GM23338 (cell line): ENCODE data around the gene PANX3. TPM values are rescaled to one million over a fixed set of nuclear protein-coding genes. Genes with fewer than 3 reads are reported as not detected.

Source experiments
- ATAC-seq: fragments of 200-7000 bp; cut with Tn5 transposase; 3 replicates; pipeline ENCODE4 v1.9.1; 2020
- DNase-seq: peaks from one replicate; pipeline ENCODE4 v3.0.0-alpha.2; 2015; ENCODE audit warnings: low spot score
- H2AFZ ChIP-seq: fragments of 200-600 bp; sonication (generic); 2 replicates; pipeline ENCODE4 v1.8.0; 2016; ENCODE audit warnings: antibody characterized with exemption, mild to moderate bottlenecking, moderate library complexity
- H3F3A ChIP-seq: fragments of 200-600 bp; sonication (generic); replicated peaks from 2 replicates; pipeline ENCODE4 v1.8.0; 2017; ENCODE audit warnings: antibody characterized with exemption, mixed run types, low read depth
- H3K27ac ChIP-seq: fragments of 200-600 bp; sonication (generic); 2 replicates; pipeline ENCODE4 v1.6.1; 2016; ENCODE audit warnings: low read depth
- H3K27me3 ChIP-seq: fragments of 200-600 bp; sonication (generic); 2 replicates; pipeline ENCODE4 v1.8.0; 2016; ENCODE audit warnings: mild to moderate bottlenecking, mixed run types, moderate library complexity; ENCODE audit not compliant: insufficient read depth
- H3K36me3 ChIP-seq: fragments of 200-600 bp; sonication (generic); 2 replicates; pipeline ENCODE4 v1.8.0; 2016; ENCODE audit warnings: mild to moderate bottlenecking; ENCODE audit not compliant: insufficient read depth
- H3K4me1 ChIP-seq: fragments of 200-600 bp; sonication (generic); 2 replicates; pipeline ENCODE4 v1.8.0; 2016; ENCODE audit warnings: mild to moderate bottlenecking, moderate library complexity; ENCODE audit not compliant: insufficient read depth
- H3K4me2 ChIP-seq: fragments of 200-600 bp; sonication (generic); 2 replicates; pipeline ENCODE4 v1.7.1; 2017; ENCODE audit warnings: mixed run types
- H3K4me3 ChIP-seq: fragments of 200-600 bp; sonication (generic); 2 replicates; pipeline ENCODE4 v1.6.1; 2016; ENCODE audit warnings: mixed run types
- H3K79me2 ChIP-seq: fragments of 200-600 bp; sonication (generic); replicated peaks from 2 replicates; pipeline ENCODE4 v1.8.0; 2017; ENCODE audit warnings: mild to moderate bottlenecking; ENCODE audit not compliant: insufficient read depth
- H3K9me2 ChIP-seq: fragments of 200-600 bp; sonication (generic); 2 replicates; pipeline ENCODE4 v1.8.0; 2017; ENCODE audit not compliant: insufficient read depth
- H4K20me1 ChIP-seq: fragments of 200-600 bp; sonication (generic); replicated peaks from 2 replicates; pipeline ENCODE4 v1.8.0; 2017; ENCODE audit warnings: mild to moderate bottlenecking; ENCODE audit not compliant: insufficient read depth
- H3K27ac Mint-ChIP-seq: 2 replicates; pipeline ENCODE4 v1.8.0; 2020; ENCODE audit warnings: inconsistent platforms, mild to moderate bottlenecking, moderate library complexity, mixed read lengths
- H3K27me3 Mint-ChIP-seq: 3 replicates; pipeline ENCODE4 v1.8.0; 2022; ENCODE audit warnings: low read depth, mild to moderate bottlenecking, moderate library complexity, mixed read lengths, inconsistent platforms; ENCODE audit not compliant: insufficient read depth, poor library complexity
- H3K36me3 Mint-ChIP-seq: 3 replicates; pipeline ENCODE4 v1.8.0; 2021; ENCODE audit warnings: low read depth, mild to moderate bottlenecking, inconsistent platforms, moderate library complexity, mixed read lengths
- H3K4me1 Mint-ChIP-seq: 3 replicates; pipeline ENCODE4 v1.8.0; 2020; ENCODE audit warnings: mild to moderate bottlenecking, inconsistent platforms, mixed read lengths
- H3K4me3 Mint-ChIP-seq: 3 replicates; pipeline ENCODE4 v1.8.0; 2021; ENCODE audit warnings: moderate library complexity, mild to moderate bottlenecking, inconsistent platforms, mixed read lengths
- H3K9me3 Mint-ChIP-seq: 3 replicates; pipeline ENCODE4 v1.8.0; 2020; ENCODE audit warnings: moderate library complexity, mild to moderate bottlenecking, inconsistent platforms, mixed read lengths
- EZH2 ChIP-seq: fragments of 200-600 bp; sonication (generic); IDR thresholded peaks from one replicate; pipeline ENCODE4 v1.8.0; 2017; ENCODE audit warnings: antibody characterized with exemption, mild to moderate bottlenecking, low read depth; ENCODE audit not compliant: unreplicated experiment
- JUNB ChIP-seq: IDR thresholded peaks from one replicate; pipeline ENCODE4 v1.6.1; 2016; ENCODE audit warnings: antibody characterized with exemption; ENCODE audit not compliant: unreplicated experiment
- NANOG ChIP-seq: IDR thresholded peaks from 2 replicates; pipeline ENCODE4 v1.6.1; 2016; ENCODE audit warnings: antibody characterized with exemption, borderline replicate concordance
- POLR2AphosphoS5 ChIP-seq: IDR thresholded peaks from 2 replicates; pipeline ENCODE4 v1.6.1; 2016; ENCODE audit warnings: antibody characterized with exemption, low read depth
- STAT1 ChIP-seq: IDR thresholded peaks from one replicate; pipeline ENCODE4 v1.6.1; 2016; ENCODE audit warnings: antibody characterized with exemption; ENCODE audit not compliant: unreplicated experiment
- ZNF331 ChIP-seq: fragments of 250-450 bp; sonication (Bioruptor Pico); IDR thresholded peaks from 2 replicates; pipeline ENCODE4 v1.5.0; 2020; ENCODE audit warnings: low read depth, mild to moderate bottlenecking, moderate library complexity
- polyA plus RNA-seq: library from polyadenylated mRNA; unstranded; fragments of >200 nt; fragmentation: Nextera tagmentation; extraction: Ambion mirVana; gene quantifications from 2 replicates; pipeline ENCODE4 v1.2.1, GENCODE V29; 2016
- total RNA-seq: library from RNA; depleted of rRNA; stranded (reverse); fragments of >200 nt; shearing (Covaris generic); gene quantifications from 2 replicates; pipeline ENCODE4 v1.2.3, GENCODE V29; 2014
- TF ChIP-seq, protein P1 (sequence below): fragments of 250-450 bp; sonication (Bioruptor Pico); IDR thresholded peaks from 2 replicates; pipeline ENCODE4 v1.5.0; 2020; ENCODE audit warnings: mild to moderate bottlenecking, moderate library complexity
- TF ChIP-seq, protein P2 (sequence below), 2 experiments: fragments of 200-600 bp in 1 of 2; sonication (generic) in 1 of 2; conservative IDR thresholded peaks; 2 replicates each; pipeline versions ENCODE4 v1.5.1 to v1.6.1; 2016 to 2017; ENCODE audit warnings: antibody characterized with exemption in 2 of 2, low read depth in 2 of 2, mild to moderate bottlenecking in 2 of 2, moderate library complexity in 1 of 2
- TF ChIP-seq, protein P3 (sequence below): IDR thresholded peaks from 2 replicates; pipeline ENCODE4 v1.6.1; 2016; ENCODE audit warnings: antibody characterized with exemption

The PANX3 gene
- total and polyA plus RNA-seq, 2 experiments from 2014 or later = not detected

DNA sequence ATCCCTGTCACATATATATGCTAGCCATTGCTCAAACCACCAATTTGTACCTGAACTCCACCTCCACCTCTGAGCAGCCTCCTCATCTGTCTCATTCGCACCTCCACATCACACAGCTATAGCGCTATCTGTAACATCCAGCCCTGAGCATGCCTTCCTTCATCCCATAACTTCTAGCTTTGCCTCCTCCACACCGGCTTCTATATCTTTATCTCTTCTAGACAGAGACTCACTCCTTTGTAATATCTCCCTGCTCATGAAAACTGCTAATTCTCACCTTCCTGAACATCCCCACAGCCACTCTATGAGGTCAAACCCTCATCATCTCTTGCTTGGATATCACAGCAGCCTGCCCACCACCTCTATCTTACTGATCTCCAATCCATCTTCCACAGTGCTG is 56.4 kb downstream of the PANX3 start:
- ATAC-seq = no peak
- DNase-seq = no peak
- H3K9me2 ChIP-seq = no peaks in the 10 kb centered on the region
- peaks cover 3% of the 10 kb centered on the region; the same call in 1 of the 3 replicates for H3K9me3 Mint-ChIP-seq
- no peak overlapping the region for H2AFZ ChIP-seq
- H3K27ac ChIP-seq = no peak overlapping the region
- peaks cover 1% of the 10 kb centered on the region; the same call in 1 of the 2 replicates for H3K4me1 ChIP-seq
- peaks cover 58% of the 10 kb centered on the region for H3K27me3 ChIP-seq
- no peak overlapping the region for H3K4me2 ChIP-seq
- H3K27me3 Mint-ChIP-seq = peaks cover 8% of the 10 kb centered on the region
- H3F3A ChIP-seq = no peaks in the 10 kb centered on the region
- H3K79me2 ChIP-seq = no peaks in the 10 kb centered on the region
- H3K36me3 Mint-ChIP-seq = no peaks in the 10 kb centered on the region; the same call in 2 of the 3 replicates
- TF ChIP-seq POLR2AphosphoS5 = no peak
- TF ChIP-seq EZH2 = no peak
- no peak for TF ChIP-seq NANOG
- TF ChIP-seq STAT1 = no peak
- TF ChIP-seq, protein P1, sequence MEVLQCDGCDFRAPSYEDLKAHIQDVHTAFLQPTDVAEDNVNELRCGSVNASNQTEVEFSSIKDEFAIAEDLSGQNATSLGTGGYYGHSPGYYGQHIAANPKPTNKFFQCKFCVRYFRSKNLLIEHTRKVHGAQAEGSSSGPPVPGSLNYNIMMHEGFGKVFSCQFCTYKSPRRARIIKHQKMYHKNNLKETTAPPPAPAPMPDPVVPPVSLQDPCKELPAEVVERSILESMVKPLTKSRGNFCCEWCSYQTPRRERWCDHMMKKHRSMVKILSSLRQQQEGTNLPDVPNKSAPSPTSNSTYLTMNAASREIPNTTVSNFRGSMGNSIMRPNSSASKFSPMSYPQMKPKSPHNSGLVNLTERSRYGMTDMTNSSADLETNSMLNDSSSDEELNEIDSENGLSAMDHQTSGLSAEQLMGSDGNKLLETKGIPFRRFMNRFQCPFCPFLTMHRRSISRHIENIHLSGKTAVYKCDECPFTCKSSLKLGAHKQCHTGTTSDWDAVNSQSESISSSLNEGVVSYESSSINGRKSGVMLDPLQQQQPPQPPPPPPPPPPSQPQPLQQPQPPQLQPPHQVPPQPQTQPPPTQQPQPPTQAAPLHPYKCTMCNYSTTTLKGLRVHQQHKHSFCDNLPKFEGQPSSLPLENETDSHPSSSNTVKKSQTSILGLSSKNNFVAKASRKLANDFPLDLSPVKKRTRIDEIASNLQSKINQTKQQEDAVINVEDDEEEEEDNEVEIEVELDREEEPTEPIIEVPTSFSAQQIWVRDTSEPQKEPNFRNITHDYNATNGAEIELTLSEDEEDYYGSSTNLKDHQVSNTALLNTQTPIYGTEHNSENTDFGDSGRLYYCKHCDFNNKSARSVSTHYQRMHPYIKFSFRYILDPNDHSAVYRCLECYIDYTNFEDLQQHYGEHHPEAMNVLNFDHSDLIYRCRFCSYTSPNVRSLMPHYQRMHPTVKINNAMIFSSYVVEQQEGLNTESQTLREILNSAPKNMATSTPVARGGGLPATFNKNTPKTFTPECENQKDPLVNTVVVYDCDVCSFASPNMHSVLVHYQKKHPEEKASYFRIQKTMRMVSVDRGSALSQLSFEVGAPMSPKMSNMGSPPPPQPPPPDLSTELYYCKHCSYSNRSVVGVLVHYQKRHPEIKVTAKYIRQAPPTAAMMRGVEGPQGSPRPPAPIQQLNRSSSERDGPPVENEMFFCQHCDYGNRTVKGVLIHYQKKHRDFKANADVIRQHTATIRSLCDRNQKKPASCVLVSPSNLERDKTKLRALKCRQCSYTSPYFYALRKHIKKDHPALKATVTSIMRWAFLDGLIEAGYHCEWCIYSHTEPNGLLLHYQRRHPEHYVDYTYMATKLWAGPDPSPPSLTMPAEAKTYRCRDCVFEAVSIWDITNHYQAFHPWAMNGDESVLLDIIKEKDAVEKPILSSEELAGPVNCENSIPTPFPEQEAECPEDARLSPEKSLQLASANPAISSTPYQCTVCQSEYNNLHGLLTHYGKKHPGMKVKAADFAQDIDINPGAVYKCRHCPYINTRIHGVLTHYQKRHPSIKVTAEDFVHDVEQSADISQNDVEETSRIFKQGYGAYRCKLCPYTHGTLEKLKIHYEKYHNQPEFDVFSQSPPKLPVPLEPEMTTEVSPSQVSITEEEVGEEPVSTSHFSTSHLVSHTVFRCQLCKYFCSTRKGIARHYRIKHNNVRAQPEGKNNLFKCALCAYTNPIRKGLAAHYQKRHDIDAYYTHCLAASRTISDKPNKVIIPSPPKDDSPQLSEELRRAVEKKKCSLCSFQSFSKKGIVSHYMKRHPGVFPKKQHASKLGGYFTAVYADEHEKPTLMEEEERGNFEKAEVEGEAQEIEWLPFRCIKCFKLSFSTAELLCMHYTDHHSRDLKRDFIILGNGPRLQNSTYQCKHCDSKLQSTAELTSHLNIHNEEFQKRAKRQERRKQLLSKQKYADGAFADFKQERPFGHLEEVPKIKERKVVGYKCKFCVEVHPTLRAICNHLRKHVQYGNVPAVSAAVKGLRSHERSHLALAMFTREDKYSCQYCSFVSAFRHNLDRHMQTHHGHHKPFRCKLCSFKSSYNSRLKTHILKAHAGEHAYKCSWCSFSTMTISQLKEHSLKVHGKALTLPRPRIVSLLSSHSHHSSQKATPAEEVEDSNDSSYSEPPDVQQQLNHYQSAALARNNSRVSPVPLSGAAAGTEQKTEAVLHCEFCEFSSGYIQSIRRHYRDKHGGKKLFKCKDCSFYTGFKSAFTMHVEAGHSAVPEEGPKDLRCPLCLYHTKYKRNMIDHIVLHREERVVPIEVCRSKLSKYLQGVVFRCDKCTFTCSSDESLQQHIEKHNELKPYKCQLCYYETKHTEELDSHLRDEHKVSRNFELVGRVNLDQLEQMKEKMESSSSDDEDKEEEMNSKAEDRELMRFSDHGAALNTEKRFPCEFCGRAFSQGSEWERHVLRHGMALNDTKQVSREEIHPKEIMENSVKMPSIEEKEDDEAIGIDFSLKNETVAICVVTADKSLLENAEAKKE (CRISPR knock-in tag) = no peak
- TF ChIP-seq, protein P2, sequence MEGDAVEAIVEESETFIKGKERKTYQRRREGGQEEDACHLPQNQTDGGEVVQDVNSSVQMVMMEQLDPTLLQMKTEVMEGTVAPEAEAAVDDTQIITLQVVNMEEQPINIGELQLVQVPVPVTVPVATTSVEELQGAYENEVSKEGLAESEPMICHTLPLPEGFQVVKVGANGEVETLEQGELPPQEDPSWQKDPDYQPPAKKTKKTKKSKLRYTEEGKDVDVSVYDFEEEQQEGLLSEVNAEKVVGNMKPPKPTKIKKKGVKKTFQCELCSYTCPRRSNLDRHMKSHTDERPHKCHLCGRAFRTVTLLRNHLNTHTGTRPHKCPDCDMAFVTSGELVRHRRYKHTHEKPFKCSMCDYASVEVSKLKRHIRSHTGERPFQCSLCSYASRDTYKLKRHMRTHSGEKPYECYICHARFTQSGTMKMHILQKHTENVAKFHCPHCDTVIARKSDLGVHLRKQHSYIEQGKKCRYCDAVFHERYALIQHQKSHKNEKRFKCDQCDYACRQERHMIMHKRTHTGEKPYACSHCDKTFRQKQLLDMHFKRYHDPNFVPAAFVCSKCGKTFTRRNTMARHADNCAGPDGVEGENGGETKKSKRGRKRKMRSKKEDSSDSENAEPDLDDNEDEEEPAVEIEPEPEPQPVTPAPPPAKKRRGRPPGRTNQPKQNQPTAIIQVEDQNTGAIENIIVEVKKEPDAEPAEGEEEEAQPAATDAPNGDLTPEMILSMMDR (conservative IDR thresholded peaks at IDR 0.05; ENCODE audit: low read depth in 2 of 2) = no peak
- TF ChIP-seq, protein P3, sequence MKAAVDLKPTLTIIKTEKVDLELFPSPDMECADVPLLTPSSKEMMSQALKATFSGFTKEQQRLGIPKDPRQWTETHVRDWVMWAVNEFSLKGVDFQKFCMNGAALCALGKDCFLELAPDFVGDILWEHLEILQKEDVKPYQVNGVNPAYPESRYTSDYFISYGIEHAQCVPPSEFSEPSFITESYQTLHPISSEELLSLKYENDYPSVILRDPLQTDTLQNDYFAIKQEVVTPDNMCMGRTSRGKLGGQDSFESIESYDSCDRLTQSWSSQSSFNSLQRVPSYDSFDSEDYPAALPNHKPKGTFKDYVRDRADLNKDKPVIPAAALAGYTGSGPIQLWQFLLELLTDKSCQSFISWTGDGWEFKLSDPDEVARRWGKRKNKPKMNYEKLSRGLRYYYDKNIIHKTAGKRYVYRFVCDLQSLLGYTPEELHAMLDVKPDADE = no peak
- no peak for TF ChIP-seq JUNB
- no peak for TF ChIP-seq ZNF331 (CRISPR knock-in tag)
- no peak overlapping the region for H3K4me3 ChIP-seq
- no peaks in the 10 kb centered on the region for H3K36me3 ChIP-seq
- H3K4me3 Mint-ChIP-seq = no peak overlapping the region
- H3K27ac Mint-ChIP-seq = no peak overlapping the region
- no peaks in the 10 kb centered on the region for H4K20me1 ChIP-seq
- H3K4me1 Mint-ChIP-seq = peaks cover 8% of the 10 kb centered on the region; the same call in 2 of the 3 replicates
